PC-3 (cell line): ENCODE results near the gene CAD.
A peak's percentile ranks its signal among the peaks of the same experiment; 100 is the strongest.

Experiments
- EZH2 ChIP-seq: fragments of 300-600 bp; sonication (generic); IDR thresholded peaks from one replicate; pipeline ENCODE4 v1.6.1; 2017; ENCODE audit warnings: antibody characterized with exemption, mild to moderate bottlenecking, low read length; ENCODE audit not compliant: unreplicated experiment
- EZH2phosphoT487 ChIP-seq: fragments of 300-600 bp; sonication (generic); IDR thresholded peaks from 2 replicates; pipeline ENCODE4 v1.6.1; 2018; ENCODE audit warnings: mild to moderate bottlenecking, antibody characterized with exemption, low read length, borderline replicate concordance
- TF ChIP-seq, protein P1 (sequence below): fragments of 300-600 bp; sonication (generic); conservative IDR thresholded peaks from 2 replicates; pipeline ENCODE4 v1.5.1; 2017; ENCODE audit warnings: antibody characterized with exemption, low read depth, mild to moderate bottlenecking, low read length

DNA sequence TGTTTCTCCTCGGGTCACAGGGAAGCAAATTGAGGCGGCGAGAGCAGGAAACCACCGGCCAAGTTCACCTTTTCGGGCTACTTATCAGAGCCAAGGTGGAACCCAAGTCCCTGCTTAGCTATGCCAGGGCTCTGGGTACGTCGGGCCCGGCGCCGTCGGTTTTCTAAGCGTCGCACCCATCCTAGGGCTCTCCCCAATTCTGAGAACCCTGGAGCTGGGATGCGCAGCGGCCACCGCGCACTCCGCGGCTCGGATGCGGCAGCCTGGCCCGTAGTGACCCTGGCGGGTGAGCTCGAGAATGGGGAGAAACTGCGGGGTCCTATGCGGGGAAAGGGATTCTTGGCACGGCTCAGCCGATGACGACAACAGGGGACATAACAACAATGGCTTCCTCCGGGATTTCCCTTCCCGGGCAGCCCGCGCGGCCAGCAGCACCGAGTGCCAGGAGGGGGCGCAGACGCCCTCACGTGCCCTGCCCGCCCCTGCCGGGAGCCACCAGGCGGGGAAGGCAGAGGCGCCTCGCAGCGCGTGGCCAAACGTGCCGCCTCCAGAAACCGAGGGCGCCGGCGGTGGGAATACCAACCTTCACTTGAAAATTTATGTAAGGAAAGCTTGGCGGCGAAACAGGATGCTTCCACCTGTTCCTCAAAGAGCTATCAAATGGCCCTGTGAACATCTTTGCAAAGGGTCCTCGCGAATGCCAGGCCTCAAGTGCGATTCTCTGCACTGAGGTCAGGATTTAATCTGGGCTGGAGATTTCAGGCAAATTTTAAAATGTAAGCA is 47.8 kb downstream of the CAD start:
- TF ChIP-seq, protein P1, sequence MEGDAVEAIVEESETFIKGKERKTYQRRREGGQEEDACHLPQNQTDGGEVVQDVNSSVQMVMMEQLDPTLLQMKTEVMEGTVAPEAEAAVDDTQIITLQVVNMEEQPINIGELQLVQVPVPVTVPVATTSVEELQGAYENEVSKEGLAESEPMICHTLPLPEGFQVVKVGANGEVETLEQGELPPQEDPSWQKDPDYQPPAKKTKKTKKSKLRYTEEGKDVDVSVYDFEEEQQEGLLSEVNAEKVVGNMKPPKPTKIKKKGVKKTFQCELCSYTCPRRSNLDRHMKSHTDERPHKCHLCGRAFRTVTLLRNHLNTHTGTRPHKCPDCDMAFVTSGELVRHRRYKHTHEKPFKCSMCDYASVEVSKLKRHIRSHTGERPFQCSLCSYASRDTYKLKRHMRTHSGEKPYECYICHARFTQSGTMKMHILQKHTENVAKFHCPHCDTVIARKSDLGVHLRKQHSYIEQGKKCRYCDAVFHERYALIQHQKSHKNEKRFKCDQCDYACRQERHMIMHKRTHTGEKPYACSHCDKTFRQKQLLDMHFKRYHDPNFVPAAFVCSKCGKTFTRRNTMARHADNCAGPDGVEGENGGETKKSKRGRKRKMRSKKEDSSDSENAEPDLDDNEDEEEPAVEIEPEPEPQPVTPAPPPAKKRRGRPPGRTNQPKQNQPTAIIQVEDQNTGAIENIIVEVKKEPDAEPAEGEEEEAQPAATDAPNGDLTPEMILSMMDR, result peak; percentile 71
- TF ChIP-seq EZH2 (no peak), EZH2phosphoT487 (no peak)
